GM21367 (cell line): ENCODE measurements around the gene SUSD1.
"Not testable (repeated sequence)": the region's sequence is repeated elsewhere in the genome, so short reads cannot be mapped to it uniquely, and the experiment has no call there.

Experiments used
- ATAC-seq: cut with Tn5 transposase; IDR thresholded peaks from one replicate; pipeline ENCODE4 v1.9.1; 2021; ENCODE audit not compliant: unreplicated experiment

SUSD1 gene

DNA sequence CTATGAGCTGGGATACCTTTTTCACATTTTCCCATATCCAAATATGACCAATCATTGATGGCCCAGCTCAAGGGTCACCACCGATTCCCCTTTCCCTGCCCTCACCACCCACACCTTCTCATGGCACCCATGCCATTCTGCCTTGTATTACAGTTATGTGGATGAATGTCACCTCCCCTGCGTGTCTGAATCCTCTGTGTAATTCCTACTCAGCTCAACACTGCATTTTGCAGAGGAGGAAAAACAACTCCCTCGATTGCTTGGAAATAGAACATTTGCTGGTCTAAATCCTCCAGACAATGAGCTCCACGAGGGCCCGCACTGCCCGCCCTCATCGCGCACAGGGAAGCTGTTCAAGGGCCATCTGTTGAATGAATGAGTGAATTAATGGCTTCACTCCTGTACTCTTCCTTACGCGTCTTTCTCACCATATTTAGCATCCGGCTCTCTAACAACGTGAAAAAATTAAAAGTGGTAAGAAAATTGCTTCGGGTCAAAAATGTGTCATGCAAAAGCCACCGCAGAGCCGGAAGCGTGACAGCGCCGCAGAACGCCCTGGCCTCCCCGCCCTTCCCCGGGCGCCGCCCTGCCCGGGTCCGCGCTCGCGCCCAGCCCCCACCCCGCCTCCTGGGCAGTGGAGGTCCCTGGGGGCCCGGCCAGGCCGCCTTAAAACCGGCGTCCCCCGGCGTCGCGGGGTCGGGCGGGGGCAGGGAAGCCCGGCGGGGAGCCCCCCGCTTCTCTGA, 704 bp downstream of the SUSD1 start:
- ATAC-seq: peak; percentile 84

DNA sequence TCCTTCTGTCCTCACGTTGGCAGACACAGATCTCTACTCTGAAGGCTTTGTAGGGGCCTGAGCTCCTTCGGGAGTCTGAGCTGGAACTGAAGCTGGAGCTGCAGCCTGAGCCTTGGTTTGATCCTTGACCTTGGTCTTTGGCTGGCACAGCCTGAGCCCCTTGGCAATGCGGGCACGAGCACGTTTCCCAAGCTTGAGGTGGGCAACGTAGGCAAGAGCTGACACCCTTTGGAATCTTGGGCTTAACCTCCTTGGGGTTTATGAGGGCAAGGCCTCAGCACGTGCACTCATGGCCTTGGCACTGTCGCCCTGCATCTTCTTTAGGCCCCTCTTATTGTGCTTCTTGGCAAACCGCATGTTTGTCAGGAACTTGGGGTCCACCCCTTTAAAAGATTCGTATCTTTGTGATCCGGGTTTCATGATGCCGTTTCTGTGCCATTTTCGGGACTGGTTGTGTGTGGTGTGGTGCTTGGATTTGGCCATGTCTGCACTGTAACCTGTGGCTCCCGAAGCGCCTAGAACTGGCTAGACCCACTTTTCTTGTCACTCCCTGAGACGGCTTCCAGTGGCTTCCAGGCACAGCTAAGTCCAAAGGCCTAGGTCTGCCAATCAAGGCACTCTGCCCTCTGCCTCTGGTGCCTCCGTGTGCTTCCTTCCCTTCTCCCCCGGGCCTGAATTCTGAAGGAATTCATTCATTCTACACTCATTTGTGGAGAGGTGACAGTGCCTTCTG, 1.4 kb downstream of the SUSD1 start:
- no peak for ATAC-seq

DNA sequence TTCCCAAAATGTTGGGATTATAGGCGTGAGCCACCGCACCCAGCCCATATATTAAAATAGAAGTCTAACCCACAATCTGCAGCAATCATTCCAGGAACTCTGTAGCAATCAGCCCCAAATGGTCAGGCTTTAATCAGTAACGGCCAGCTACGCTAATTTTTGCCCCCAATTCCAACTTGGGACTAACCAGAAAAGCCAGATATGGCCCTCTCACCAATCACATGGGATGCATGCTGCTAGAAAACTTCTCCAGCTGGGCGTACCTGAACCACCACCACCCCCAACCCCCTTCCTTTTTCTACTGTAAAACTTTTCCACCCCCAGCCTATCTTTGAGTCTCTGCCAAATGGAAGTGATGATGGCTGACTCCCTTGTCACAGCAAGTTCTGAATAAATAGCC, 4.1 kb downstream of the SUSD1 start:
- ATAC-seq: no peak

DNA sequence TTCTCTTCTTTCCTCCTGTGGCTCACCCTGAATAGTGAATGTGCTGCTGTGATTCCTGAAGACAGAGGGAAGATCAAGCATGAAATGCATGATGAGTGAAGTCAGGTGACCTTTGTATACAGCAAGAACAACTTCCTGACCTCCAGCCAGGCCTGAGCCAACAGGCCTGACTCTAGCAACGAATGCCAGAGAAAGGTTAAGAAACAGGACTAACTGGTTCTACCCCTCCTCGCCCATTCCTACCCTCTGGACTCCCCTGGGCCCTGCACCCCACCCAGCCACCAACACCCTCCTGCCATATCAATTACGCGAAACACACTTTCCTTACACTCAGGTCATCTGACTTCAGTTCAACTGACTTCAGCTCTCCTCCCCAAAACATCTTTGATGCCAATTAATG, 4.9 kb downstream of the SUSD1 start:
- no peak for ATAC-seq

DNA sequence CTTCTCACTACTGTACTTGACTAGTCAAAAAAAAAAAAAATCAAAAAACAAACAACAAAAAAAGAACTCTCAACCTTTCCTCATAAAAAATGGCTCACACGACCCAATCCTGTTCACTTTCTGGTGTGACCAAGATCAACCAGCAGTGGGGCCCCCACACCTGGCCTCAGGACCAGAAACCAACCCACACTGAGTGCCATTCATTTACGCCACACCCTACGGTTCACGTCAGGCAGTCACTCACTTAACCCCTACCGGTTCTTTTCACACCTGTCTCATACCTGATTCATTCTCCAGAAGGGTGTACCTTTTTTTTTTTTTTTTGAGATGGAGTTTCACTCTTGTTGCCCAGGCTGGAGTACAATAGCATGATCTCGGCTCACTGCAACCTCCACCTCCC, 5.7 kb downstream of the SUSD1 start:
- ATAC-seq: no peak

DNA sequence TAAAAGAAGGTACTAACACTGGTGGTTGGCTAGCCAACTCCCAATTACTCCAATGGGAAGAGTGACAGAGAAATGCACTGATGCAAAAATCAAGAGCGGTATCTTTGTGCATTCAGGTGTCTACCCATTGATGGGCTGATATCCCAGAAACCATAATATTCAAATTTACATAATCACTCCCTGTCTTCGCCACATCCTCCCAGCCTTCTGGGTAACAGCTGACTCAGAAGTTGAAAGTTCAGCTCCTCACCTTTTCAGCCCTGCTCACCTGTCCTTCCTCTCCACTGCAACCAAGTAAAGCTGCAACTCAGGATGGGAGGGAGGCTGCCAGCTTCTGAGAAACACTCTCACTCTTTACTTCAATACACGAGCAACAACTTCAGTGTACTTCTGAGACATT, 6.9 kb downstream of the SUSD1 start:
- ATAC-seq: no peak

DNA sequence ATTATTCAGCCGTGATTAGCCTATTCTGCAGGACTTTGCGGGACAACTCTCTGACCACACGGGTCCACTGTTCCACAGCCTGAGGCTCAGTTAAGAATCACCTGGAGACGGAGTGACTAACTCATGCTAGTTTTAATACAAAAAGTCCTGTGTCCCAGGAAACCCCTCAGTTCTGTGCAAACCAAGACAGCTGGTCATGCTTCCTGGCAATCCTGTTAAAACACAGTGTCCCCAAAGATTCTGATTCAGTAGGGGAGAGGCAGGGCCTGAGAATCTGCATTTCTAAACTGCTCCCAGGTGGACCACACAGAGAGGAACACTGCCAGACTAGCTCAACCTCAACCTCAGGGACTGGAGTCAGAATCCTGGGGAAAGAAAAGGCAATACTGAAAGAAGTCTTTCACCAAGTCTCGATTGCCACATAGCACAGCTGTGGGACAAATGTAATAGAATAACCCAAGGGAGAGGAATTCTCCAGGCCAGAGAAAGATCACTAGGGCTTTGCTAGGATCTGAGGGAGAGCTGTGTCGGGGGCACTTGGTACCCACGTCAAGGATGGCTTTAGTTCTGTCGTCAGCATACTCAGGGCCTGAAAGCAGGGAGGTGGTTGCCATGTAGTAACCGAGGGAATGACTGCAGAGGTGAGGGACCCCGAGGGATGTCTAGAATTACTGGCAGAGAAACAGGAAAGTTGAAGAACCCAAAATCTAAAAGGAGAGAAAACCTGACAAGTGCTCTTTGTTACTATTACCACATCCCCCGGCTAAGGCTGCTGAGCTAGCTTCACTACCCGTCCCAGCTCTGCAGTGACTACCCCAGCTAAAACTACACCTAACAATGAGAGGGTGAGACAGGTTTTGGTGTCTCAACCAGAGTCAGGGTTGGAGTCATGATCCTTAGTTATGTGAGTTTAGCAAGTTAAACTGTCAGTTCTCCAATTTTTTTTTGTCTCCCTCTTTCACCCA, 8.6 kb downstream of the SUSD1 start:
- no peak for ATAC-seq

DNA sequence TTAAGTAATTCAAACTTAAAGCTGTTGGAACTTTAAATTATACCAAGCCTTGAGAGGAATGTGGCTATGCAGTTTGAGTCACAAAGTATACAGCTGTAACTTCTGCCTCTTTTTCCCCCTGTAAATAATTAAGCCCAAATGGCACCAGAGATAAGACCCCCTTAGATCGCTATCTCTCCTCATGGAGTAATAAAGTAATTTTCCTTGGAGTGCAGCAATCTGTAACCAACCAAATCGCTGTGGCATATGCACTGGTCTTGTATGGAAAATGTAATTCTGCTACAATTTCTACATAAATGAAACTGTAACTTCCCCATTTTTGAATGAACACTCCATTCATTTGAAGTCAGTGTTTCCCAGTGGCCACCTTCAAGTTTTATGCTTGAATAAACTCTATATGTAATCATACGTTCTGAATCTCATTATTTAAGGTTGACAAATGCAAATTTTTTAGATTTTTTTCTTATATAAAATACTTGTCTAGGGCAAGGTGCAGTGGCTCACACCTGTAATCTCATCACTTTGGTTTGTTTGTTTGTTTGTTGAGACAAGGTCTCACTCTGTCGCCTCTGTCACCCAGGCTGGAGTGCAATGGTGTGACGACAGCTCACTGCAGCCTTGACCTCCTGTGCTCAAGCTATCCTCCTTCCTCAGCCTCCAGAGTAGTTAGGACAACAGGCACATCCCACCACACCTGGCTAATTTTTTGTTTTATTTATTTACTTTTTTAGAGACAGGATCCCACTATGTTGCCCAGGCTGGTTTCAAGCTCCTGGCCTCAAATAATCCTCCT, 12.3 kb downstream of the SUSD1 start:
- no peak for ATAC-seq

DNA sequence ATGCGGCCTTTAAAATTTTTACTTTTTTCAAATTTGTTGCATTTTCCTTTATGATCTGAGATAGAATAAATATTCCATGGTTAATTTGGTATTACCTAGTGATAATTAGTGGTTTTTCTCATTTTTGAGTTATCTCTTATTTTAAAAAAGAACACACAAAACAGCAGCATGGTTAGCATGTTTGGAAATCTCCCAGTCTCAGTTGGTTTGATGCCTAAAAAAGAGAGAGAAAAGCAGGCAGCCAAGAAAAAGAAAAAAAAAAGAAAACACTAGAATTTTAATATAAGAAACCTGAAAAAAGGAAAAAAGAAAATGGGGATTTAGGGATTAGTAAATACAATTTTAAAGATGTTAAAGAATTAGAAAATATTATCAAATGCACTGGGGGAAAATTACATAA, 15.3 kb downstream of the SUSD1 start:
- ATAC-seq: no peak

DNA sequence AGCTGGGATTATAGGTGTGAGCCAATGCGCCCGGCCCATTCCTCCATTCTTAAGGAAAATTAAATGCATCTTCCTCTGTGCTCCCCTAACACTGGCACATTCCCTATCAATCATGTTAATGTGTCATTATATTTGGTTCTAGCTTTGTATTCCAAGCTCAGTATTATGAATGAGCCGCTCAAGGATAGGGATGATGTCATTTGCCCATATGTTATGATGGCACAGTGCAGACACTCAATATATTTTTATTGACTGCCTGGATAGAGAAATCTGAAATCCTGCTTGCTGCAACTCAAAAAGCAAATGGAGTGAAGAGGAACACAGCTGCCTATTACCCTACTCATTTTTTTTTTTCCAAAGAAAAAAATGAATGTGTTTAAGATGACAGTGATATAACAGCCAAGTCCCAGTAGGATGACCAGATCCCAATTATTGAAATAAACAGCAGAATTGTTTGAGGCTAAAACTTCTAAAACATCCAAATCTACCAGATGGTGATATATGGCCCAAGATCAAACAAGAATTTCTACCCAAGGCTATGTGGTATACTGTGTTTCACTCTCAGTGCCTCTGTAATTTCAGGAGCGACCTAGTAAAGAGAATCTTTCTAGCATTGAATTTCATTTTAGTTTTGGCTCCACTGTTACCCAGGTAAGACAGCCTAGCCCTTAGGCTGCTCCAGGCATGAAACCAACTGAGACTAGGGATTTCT, 16.3 kb downstream of the SUSD1 start:
- ATAC-seq: no peak

DNA sequence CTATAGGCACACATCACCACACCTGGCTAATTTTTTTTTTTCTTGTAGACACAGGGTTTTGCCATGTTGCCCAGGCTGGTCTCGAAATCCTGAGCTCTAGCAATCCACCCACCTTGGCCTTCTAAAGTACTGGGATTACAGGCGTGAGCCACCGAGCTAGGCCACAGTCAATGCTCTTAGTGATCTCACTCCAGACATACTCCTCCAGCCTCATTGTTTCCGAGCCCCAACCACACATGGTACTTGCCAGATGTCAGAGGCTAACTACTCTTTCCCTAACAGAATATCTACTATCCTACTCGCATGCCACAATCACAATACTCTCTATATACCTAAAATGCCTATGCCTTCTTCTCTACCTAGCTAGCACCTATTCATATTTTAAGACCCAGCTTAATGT, 17.1 kb downstream of the SUSD1 start:
- ATAC-seq: no peak

DNA sequence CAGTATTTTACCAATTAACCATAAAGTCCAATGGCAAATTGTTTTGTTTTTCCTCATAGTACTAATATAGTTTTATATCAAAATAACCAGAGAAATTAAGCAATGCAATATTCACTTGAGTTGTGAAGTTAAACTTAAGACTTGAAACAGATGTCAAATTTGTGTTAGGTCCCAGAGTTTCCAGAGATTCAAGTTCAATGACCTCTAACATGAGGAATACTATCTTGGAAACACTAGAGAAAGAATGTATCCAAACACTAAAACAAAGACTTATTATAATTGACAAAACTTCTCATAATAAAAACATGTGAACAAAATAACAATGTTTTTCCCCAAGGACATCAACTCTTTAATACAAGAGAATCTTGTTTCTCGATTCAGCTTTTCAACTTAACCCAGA, 18.0 kb downstream of the SUSD1 start:
- no peak for ATAC-seq

DNA sequence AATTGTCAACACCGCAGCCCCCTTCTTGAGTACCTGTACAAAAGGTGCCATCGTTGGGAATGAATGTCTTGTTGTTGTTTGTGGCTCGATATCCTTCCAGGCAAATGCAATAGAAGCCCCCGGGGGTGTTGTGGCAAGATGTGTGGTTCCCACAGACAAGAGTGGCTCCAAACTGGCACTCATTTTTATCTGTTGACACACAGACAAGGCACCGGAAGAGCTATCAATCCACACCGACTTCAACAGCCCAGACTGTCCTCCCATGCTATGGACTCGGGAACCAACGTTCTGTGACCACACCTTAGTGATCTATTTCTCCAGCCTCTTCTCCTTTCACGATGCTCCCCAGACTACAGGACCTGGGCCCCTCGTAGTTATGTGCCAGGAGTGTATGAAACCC, 25.9 kb downstream of the SUSD1 start:
- no peak for ATAC-seq

DNA sequence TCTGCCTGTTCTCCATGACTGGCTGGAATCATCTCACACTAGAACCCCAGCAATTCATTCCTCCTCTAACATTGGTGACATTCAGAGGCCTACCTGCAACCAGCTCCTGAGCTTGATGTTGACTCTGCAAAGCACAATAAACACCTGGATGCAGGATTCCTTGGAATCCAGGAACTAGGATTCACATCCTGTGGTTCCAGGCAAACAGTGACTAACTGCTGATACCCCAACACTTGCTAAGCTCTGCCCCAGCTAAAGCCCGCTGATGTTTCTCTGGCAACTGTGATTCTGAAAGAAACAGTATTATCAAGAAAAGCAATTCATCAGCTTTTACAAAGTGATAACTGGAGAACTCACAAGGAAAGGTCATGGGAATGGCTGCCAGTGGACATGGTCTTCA, 29.2 kb downstream of the SUSD1 start:
- no peak for ATAC-seq

DNA sequence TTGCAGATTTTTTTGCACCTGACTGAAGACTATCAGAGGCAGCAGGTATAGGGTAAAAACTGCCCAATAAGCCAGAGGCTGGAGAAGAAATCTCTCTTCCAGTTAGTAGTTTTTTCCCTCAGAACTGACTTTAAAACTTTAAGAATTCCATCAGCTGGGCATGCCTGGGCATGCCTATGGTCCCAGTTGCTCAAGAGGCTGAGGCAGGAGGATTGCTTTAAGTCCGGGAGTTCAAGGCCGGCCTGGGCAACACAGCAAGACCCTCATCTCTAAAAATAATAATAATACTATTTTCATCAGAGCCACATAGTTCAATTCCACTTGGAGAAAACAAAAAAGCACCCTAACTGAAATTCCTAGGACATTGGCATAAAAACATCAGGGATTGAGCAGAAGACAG, 30.3 kb downstream of the SUSD1 start:
- ATAC-seq: no peak

DNA sequence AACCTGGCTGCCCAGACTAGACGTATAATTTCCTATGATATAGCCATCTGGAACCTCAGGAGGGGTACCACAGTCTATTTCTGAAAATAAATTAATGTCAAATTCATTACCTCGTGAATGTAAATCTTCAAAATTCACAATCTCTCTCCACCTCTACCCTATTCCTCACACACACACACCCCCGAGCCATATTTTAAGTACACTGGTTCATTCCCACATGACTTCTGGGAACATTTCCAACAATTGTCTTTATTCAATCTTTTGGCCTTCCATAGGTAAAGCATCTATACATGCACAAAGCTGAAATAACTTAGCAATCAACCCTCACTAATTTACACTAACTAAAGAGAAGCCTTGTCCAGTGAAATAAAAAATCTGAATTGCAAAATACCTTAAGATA, 32.7 kb downstream of the SUSD1 start:
- no peak for ATAC-seq

DNA sequence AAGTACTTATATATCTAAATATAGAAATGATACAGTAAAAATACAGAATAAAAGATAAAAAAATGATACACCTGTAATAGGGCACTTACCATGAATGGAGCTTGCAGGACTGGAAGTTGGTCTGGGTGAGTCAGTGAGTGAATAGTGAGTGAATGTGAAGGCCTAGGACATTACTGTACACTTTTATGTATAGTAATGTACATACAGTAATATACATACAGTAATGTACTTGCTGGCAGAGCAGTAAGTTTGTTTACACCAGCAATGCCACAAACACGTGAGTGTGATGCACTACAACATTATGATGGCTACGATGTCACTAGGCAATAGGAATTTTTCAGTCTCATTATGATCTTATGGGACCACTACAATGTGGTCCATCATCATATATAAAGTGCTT, 34.2 kb downstream of the SUSD1 start:
- no peak for ATAC-seq

DNA sequence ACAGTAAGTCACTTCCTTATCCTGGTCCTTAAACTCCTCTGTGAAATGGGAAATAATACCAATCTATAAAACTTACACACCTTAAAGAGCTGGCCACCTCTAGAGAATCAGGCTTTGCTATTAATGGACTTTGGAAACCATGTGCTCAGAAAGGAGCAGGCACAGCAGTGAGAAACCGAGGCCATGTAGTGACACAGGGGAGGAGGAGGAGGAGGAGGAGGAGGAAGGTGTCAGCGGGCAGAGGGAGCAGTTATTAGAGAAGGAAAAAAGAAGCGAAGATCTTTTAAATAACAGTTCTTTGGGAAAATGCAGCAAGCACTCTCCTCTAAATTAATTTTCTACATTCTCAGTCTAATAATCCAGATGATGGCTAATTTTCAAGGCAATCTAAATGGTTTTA, 38.0 kb downstream of the SUSD1 start:
- ATAC-seq: no peak

DNA sequence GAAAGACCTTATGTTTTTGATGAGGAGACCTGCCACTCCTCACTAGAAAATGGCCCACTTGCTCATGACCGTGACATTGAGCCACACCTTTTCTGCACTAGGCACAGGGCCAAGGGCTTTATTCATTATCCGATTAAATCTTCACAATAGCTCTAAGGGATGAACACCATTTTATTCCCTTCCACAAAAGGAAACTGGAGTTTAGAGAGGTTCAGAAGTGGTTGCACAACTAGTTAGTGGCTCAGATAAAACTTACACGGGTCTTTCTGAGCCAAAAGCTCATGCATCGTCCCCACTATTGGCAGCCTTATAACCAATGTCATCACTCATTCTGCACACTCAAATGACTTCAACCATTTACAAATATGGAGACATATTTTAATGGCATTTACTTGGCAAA, 39.4 kb downstream of the SUSD1 start:
- ATAC-seq: no peak

DNA sequence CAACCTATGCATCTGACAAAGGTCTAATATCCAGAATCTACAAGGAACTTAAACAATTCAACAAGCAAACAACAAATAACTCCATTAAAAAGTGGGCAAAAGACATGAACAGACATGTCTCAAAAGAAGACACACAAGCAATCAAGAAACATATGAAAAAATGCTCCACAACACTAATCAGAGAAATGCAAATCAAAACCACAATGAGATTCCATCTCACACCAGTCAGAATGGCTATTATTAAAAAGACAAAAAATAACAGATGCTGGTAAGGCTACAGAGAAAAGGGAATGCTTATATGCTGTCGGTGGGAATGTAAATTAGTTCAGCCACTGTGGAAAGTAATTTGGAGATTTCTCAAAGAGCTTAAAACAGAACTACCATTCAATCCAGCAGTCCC, 41.3 kb downstream of the SUSD1 start:
- not testable (repeated sequence) for ATAC-seq
